Measurements from ENCODE around the gene GPER1. TPM values are rescaled to one million over a fixed set of nuclear protein-coding genes. Genes with fewer than 3 reads are reported as not detected.

GPER1 gene
- total and polyA plus RNA-seq, 2 experiments from 2014 or later = 0.89 TPM; not detected in 1

DNA sequence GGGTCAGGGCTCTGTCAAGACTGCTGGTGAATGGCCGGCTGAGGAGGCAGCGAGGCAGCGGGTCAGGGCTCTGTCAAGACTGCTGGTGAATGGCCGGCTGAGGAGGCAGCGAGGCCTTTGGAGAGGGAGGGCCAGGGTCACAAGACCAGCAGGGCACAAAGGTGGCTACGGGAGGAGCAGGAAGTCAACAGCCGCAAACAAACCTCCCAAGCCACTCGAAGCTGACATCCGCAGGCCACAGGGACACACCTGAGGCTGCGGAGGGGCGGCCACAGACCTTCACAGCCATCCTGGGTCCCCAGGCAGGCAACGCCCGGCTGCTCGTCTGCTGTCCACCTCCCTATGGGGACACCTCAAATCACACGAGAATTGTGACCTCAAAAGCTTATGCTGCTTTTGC, 8.9 kb upstream of the GPER1 start (continued):
- TF ChIP-seq NANOG (IDR thresholded peaks at IDR 0.05; ENCODE audit: borderline replicate concordance) = no peak
- no peak for TF ChIP-seq STAT1 (IDR thresholded peaks at IDR 0.05; ENCODE audit: unreplicated experiment)

DNA sequence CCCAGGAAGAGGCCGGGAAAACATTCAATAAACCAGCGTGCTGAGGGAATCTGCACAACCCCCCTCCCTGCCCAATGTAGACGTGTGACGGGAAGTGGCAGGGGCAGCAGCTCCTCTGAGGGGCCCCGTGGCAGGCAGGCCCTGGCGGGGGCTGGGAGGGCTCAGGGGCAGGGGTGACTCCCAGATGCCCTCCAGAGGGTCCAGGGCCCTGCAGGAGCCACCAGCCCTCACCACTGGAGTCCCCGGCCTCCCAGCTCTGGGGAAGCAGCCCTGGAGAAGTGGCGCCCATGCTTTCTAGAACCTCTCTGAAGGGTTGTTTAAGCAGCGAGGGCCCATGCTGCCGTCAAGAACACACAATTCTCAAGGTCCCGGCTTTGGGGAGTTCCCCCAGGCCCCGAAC, 8.4 kb upstream of the GPER1 start:
- H3K9me2 ChIP-seq (ENCODE audit: insufficient read depth) = no peaks in the 10 kb centered on the region
- no peaks in the 10 kb centered on the region; the same call in 1 of the 2 replicates for H4K20me1 ChIP-seq (replicated peaks; ENCODE audit: insufficient read depth)
- peaks cover 3% of the 10 kb centered on the region for H3K4me1 Mint-ChIP-seq
- no peak for DNase-seq (ENCODE audit: low spot score)
- peaks cover 9% of the 10 kb centered on the region for H3K27me3 Mint-ChIP-seq (ENCODE audit: insufficient read depth, low read depth, poor library complexity)
- H2AFZ ChIP-seq = no peak overlapping the region
- no peaks in the 10 kb centered on the region for H3K36me3 ChIP-seq (ENCODE audit: insufficient read depth)
- H3K79me2 ChIP-seq (replicated peaks; ENCODE audit: insufficient read depth) = peaks cover 8% of the 10 kb centered on the region; the same call in 1 of the 2 replicates
- H3K27me3 ChIP-seq (ENCODE audit: insufficient read depth) = no peaks in the 10 kb centered on the region
- H3K9me3 Mint-ChIP-seq = no peaks in the 10 kb centered on the region
- H3K4me2 ChIP-seq = no peak overlapping the region
- H3K4me3 Mint-ChIP-seq = no peak overlapping the region
- TF ChIP-seq STAT1 (IDR thresholded peaks at IDR 0.05; ENCODE audit: unreplicated experiment) (no peak), ZNF114 (CRISPR knock-in tag; IDR thresholded peaks at IDR 0.05) (no peak), EZH2phosphoT487 (IDR thresholded peaks at IDR 0.05; ENCODE audit: unreplicated experiment) (no peak), JUNB (IDR thresholded peaks at IDR 0.05; ENCODE audit: unreplicated experiment) (no peak), ZNF331 (CRISPR knock-in tag; IDR thresholded peaks at IDR 0.05; ENCODE audit: low read depth) (no peak), CREB1 (CRISPR knock-in tag; IDR thresholded peaks at IDR 0.05; ENCODE audit: low read depth) (no peak), EZH2 (IDR thresholded peaks at IDR 0.05; ENCODE audit: low read depth, unreplicated experiment) (no peak), NANOG (IDR thresholded peaks at IDR 0.05; ENCODE audit: borderline replicate concordance) (no peak)
- TF ChIP-seq, protein P1, sequence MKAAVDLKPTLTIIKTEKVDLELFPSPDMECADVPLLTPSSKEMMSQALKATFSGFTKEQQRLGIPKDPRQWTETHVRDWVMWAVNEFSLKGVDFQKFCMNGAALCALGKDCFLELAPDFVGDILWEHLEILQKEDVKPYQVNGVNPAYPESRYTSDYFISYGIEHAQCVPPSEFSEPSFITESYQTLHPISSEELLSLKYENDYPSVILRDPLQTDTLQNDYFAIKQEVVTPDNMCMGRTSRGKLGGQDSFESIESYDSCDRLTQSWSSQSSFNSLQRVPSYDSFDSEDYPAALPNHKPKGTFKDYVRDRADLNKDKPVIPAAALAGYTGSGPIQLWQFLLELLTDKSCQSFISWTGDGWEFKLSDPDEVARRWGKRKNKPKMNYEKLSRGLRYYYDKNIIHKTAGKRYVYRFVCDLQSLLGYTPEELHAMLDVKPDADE (IDR thresholded peaks at IDR 0.05) = no peak
- TF ChIP-seq, protein P2, sequence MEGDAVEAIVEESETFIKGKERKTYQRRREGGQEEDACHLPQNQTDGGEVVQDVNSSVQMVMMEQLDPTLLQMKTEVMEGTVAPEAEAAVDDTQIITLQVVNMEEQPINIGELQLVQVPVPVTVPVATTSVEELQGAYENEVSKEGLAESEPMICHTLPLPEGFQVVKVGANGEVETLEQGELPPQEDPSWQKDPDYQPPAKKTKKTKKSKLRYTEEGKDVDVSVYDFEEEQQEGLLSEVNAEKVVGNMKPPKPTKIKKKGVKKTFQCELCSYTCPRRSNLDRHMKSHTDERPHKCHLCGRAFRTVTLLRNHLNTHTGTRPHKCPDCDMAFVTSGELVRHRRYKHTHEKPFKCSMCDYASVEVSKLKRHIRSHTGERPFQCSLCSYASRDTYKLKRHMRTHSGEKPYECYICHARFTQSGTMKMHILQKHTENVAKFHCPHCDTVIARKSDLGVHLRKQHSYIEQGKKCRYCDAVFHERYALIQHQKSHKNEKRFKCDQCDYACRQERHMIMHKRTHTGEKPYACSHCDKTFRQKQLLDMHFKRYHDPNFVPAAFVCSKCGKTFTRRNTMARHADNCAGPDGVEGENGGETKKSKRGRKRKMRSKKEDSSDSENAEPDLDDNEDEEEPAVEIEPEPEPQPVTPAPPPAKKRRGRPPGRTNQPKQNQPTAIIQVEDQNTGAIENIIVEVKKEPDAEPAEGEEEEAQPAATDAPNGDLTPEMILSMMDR (conservative IDR thresholded peaks at IDR 0.05; ENCODE audit: low read depth in 2 of 2) = no peak
- TF ChIP-seq, protein P3, sequence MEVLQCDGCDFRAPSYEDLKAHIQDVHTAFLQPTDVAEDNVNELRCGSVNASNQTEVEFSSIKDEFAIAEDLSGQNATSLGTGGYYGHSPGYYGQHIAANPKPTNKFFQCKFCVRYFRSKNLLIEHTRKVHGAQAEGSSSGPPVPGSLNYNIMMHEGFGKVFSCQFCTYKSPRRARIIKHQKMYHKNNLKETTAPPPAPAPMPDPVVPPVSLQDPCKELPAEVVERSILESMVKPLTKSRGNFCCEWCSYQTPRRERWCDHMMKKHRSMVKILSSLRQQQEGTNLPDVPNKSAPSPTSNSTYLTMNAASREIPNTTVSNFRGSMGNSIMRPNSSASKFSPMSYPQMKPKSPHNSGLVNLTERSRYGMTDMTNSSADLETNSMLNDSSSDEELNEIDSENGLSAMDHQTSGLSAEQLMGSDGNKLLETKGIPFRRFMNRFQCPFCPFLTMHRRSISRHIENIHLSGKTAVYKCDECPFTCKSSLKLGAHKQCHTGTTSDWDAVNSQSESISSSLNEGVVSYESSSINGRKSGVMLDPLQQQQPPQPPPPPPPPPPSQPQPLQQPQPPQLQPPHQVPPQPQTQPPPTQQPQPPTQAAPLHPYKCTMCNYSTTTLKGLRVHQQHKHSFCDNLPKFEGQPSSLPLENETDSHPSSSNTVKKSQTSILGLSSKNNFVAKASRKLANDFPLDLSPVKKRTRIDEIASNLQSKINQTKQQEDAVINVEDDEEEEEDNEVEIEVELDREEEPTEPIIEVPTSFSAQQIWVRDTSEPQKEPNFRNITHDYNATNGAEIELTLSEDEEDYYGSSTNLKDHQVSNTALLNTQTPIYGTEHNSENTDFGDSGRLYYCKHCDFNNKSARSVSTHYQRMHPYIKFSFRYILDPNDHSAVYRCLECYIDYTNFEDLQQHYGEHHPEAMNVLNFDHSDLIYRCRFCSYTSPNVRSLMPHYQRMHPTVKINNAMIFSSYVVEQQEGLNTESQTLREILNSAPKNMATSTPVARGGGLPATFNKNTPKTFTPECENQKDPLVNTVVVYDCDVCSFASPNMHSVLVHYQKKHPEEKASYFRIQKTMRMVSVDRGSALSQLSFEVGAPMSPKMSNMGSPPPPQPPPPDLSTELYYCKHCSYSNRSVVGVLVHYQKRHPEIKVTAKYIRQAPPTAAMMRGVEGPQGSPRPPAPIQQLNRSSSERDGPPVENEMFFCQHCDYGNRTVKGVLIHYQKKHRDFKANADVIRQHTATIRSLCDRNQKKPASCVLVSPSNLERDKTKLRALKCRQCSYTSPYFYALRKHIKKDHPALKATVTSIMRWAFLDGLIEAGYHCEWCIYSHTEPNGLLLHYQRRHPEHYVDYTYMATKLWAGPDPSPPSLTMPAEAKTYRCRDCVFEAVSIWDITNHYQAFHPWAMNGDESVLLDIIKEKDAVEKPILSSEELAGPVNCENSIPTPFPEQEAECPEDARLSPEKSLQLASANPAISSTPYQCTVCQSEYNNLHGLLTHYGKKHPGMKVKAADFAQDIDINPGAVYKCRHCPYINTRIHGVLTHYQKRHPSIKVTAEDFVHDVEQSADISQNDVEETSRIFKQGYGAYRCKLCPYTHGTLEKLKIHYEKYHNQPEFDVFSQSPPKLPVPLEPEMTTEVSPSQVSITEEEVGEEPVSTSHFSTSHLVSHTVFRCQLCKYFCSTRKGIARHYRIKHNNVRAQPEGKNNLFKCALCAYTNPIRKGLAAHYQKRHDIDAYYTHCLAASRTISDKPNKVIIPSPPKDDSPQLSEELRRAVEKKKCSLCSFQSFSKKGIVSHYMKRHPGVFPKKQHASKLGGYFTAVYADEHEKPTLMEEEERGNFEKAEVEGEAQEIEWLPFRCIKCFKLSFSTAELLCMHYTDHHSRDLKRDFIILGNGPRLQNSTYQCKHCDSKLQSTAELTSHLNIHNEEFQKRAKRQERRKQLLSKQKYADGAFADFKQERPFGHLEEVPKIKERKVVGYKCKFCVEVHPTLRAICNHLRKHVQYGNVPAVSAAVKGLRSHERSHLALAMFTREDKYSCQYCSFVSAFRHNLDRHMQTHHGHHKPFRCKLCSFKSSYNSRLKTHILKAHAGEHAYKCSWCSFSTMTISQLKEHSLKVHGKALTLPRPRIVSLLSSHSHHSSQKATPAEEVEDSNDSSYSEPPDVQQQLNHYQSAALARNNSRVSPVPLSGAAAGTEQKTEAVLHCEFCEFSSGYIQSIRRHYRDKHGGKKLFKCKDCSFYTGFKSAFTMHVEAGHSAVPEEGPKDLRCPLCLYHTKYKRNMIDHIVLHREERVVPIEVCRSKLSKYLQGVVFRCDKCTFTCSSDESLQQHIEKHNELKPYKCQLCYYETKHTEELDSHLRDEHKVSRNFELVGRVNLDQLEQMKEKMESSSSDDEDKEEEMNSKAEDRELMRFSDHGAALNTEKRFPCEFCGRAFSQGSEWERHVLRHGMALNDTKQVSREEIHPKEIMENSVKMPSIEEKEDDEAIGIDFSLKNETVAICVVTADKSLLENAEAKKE (CRISPR knock-in tag; IDR thresholded peaks at IDR 0.05) = no peak
- TF ChIP-seq, protein P4, sequence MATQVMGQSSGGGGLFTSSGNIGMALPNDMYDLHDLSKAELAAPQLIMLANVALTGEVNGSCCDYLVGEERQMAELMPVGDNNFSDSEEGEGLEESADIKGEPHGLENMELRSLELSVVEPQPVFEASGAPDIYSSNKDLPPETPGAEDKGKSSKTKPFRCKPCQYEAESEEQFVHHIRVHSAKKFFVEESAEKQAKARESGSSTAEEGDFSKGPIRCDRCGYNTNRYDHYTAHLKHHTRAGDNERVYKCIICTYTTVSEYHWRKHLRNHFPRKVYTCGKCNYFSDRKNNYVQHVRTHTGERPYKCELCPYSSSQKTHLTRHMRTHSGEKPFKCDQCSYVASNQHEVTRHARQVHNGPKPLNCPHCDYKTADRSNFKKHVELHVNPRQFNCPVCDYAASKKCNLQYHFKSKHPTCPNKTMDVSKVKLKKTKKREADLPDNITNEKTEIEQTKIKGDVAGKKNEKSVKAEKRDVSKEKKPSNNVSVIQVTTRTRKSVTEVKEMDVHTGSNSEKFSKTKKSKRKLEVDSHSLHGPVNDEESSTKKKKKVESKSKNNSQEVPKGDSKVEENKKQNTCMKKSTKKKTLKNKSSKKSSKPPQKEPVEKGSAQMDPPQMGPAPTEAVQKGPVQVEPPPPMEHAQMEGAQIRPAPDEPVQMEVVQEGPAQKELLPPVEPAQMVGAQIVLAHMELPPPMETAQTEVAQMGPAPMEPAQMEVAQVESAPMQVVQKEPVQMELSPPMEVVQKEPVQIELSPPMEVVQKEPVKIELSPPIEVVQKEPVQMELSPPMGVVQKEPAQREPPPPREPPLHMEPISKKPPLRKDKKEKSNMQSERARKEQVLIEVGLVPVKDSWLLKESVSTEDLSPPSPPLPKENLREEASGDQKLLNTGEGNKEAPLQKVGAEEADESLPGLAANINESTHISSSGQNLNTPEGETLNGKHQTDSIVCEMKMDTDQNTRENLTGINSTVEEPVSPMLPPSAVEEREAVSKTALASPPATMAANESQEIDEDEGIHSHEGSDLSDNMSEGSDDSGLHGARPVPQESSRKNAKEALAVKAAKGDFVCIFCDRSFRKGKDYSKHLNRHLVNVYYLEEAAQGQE (IDR thresholded peaks at IDR 0.05; ENCODE audit: unreplicated experiment) = no peak
- H3K27ac ChIP-seq (ENCODE audit: low read depth) = no peak overlapping the region
- H3F3A ChIP-seq (replicated peaks; ENCODE audit: low read depth) = no peaks in the 10 kb centered on the region
- no peaks in the 10 kb centered on the region for H3K4me1 ChIP-seq (ENCODE audit: insufficient read depth)
- ATAC-seq = no peak
- no peak overlapping the region for H3K4me3 ChIP-seq
- H3K27ac Mint-ChIP-seq = peak overlapping the region; percentile 61; the same call in 1 of the 2 replicates
- H3K36me3 Mint-ChIP-seq (ENCODE audit: low read depth) = no peaks in the 10 kb centered on the region; the same call in 2 of the 3 replicates
